Endothelial cell of umbilical vein (primary cell): Measurements from ENCODE around the gene SRP9. TPM values are rescaled to one million over a fixed set of nuclear protein-coding genes. Genes with fewer than 3 reads are reported as not detected.

Experiments
- BruUV-seq: library from RNA; stranded (reverse); fragments of 400-500 nt; replicated peaks from 2 replicates; lab custom pipeline; 2021; lab: Mats Ljungman, UMichigan
- CTCF ChIA-PET: fragments of 300-600, 350-600 bp; sonication (Branson Sonifier 250); formaldehyde crosslinking; loops from one replicate; lab custom pipeline; 2021; ENCODE audit warnings: antibody characterized with exemption, inconsistent platforms; lab: Charles Lee
- POLR2A ChIA-PET: fragments of 300-600, 350-600 bp; sonication (Branson Sonifier 250); formaldehyde crosslinking; loops from one replicate; lab custom pipeline; 2021; ENCODE audit warnings: antibody characterized with exemption, inconsistent platforms; lab: Charles Lee
- DNase-seq: peaks from one replicate; pipeline ENCODE4 v3.0.0-alpha.2; 2011; ENCODE audit warnings: low read depth, low spot score
- FAIRE-seq: peaks from 2 replicates; lab custom pipeline; 2011; peaks lifted over from hg19 to GRCh38; lab: Jason Lieb, UNC
- H2AFZ ChIP-seq: 2 replicates; pipeline ENCODE4 v1.6.0; 2012; ENCODE audit warnings: low read depth, low read length, control low read depth, inconsistent platforms
- H3K27ac ChIP-seq: 2 replicates; pipeline ENCODE4 v1.5.1; 2011; ENCODE audit warnings: low read depth, mild to moderate bottlenecking, control low read depth, low read length, moderate library complexity; ENCODE audit not compliant: insufficient read depth
- H3K27me3 ChIP-seq, 2 experiments: 2 replicates each; pipeline versions ENCODE4 v1.6.0 to v1.6.1; 2011; ENCODE audit warnings: low read length in 2 of 2, mixed read lengths in 1 of 2; ENCODE audit not compliant: control insufficient read depth in 2 of 2, insufficient read depth in 2 of 2
- H3K36me3 ChIP-seq, 2 experiments: 2 replicates in 1 of 2; 3 replicates in 1 of 2; pipeline ENCODE4 v1.5.1; 2011; ENCODE audit warnings: low read length in 2 of 2, mild to moderate bottlenecking in 1 of 2, moderate library complexity in 1 of 2; ENCODE audit not compliant: control insufficient read depth in 2 of 2, insufficient read depth in 2 of 2; ENCODE audit errors: extremely low read depth in 1 of 2
- H3K4me1 ChIP-seq: 3 replicates; pipeline ENCODE4 v1.5.1; 2011; ENCODE audit warnings: mild to moderate bottlenecking, low read length; ENCODE audit not compliant: control insufficient read depth, insufficient read depth; ENCODE audit errors: extremely low read depth
- H3K4me2 ChIP-seq: 2 replicates; pipeline ENCODE4 v1.6.1; 2011; ENCODE audit warnings: low read length, control low read depth, mixed read lengths; ENCODE audit not compliant: insufficient read depth
- H3K4me3 ChIP-seq, 3 experiments: fragments of 200-600 bp in 1 of 3; sonication (generic), shearing (Covaris generic) in 1 of 3; replicated peaks in 1 of 3; 2 replicates each; pipeline ENCODE4 v1.5.1; 2011 to 2016; ENCODE audit warnings: control low read depth in 3 of 3, low read length in 3 of 3, mild to moderate bottlenecking in 2 of 3, inconsistent platforms in 1 of 3, low read depth in 1 of 3, moderate library complexity in 1 of 3; ENCODE audit not compliant: insufficient read depth in 1 of 3
- H3K79me2 ChIP-seq: 2 replicates; pipeline ENCODE4 v1.6.0; 2012; ENCODE audit warnings: low read length, inconsistent platforms; ENCODE audit not compliant: control insufficient read depth, insufficient read depth
- H3K9ac ChIP-seq: replicated peaks from 2 replicates; pipeline ENCODE3; 2011; ENCODE audit warnings: low read length, control low read depth; ENCODE audit not compliant: insufficient read depth; ENCODE audit errors: extremely low read depth
- H3K9me1 ChIP-seq: replicated peaks from 3 replicates; pipeline ENCODE4 v1.6.0; 2011; ENCODE audit warnings: mild to moderate bottlenecking, low read length; ENCODE audit not compliant: control insufficient read depth, insufficient read depth; ENCODE audit errors: extremely low read depth
- H3K9me3 ChIP-seq: replicated peaks from 2 replicates; pipeline ENCODE4 v1.5.1; 2012; ENCODE audit warnings: low read length, inconsistent platforms; ENCODE audit not compliant: control insufficient read depth, insufficient read depth
- H4K20me1 ChIP-seq: replicated peaks from 2 replicates; pipeline ENCODE3; 2011; ENCODE audit warnings: mild to moderate bottlenecking, low read length; ENCODE audit not compliant: control insufficient read depth, insufficient read depth; ENCODE audit errors: extremely low read depth
- CTCF ChIP-seq, 2 donors: IDR thresholded peaks; 1 replicate in 1 of 2; 2 replicates in 1 of 2; pipeline ENCODE4 v1.5.1; 2011; ENCODE audit warnings: low read length in 2 of 2, mild to moderate bottlenecking in 2 of 2, moderate library complexity in 2 of 2, control low read depth in 1 of 2, inconsistent platforms in 1 of 2, low read depth in 1 of 2; ENCODE audit not compliant: insufficient read depth in 1 of 2; ENCODE audit errors: extremely low read depth in 1 of 2
- EZH2 ChIP-seq: IDR thresholded peaks from 2 replicates; pipeline ENCODE4 v1.6.1; 2012; ENCODE audit warnings: borderline replicate concordance, low read depth, mild to moderate bottlenecking, moderate library complexity, low read length, inconsistent platforms; ENCODE audit not compliant: severe bottlenecking
- FOS ChIP-seq: IDR thresholded peaks from 2 replicates; pipeline ENCODE4 v1.6.1; 2011; ENCODE audit warnings: mild to moderate bottlenecking, low read length, moderate library complexity, borderline replicate concordance; ENCODE audit not compliant: insufficient read depth
- GATA2 ChIP-seq: IDR thresholded peaks from 2 replicates; pipeline ENCODE4 v1.7.0; 2011; ENCODE audit warnings: low read depth, mild to moderate bottlenecking, moderate library complexity, mixed read lengths, low read length; ENCODE audit not compliant: insufficient read length, insufficient read depth
- JUN ChIP-seq: IDR thresholded peaks from 2 replicates; pipeline ENCODE4 v1.6.1; 2011; ENCODE audit warnings: borderline replicate concordance, low read depth; ENCODE audit not compliant: insufficient read length, insufficient read depth
- MAX ChIP-seq: IDR thresholded peaks from 2 replicates; pipeline ENCODE4 v1.6.1; 2011; ENCODE audit not compliant: insufficient read depth, insufficient read length
- MYC ChIP-seq: IDR thresholded peaks from one replicate; pipeline ENCODE4 v1.6.1; 2011; ENCODE audit warnings: mild to moderate bottlenecking, low read depth, low read length
- POLR2A ChIP-seq: IDR thresholded peaks from 2 replicates; pipeline ENCODE4 v1.6.1; 2012; ENCODE audit warnings: low read depth, mild to moderate bottlenecking, control low read depth, low read length
- POLR2AphosphoS5 ChIP-seq: IDR thresholded peaks from 2 replicates; pipeline ENCODE4 v1.6.1; 2012; ENCODE audit warnings: low read depth, mild to moderate bottlenecking, control low read depth, low read length, moderate library complexity; ENCODE audit not compliant: insufficient read depth
- dilution Hi-C: fragments of 300-500 bp; cut with MboI; formaldehyde crosslinking; loops from one replicate; pipeline ENCODE4 v1.15.0; 2019; ENCODE audit warnings: low sequenced_read_pairs; ENCODE audit not compliant: extremely low pct_ligation_motif_present
- intact Hi-C: fragments of 100-400 bp; cut with micrococcal nuclease; formaldehyde crosslinking; loops from one replicate; pipeline ENCODE4 v1.10.0; 2022
- polyA plus RNA-seq, 4 experiments: library from polyadenylated mRNA; depleted of rRNA in 3 of 4; stranded (reverse) in 3 of 4; unstranded in 1 of 4; fragments of >200 nt; gene quantifications; 2 replicates each; pipeline versions ENCODE4 v1.2.1 to v1.2.3, GENCODE V29; 2011 to 2012; ENCODE audit warnings: missing spikeins in 1 of 4
- total RNA-seq: library from RNA; stranded (reverse); gene quantifications from 2 replicates; pipeline ENCODE4 v1.2.3, GENCODE V29; 2021

SRP9 gene
- total and polyA plus RNA-seq, 2 donors (not counting 3 experiments of a cell fraction or from before 2014, with no cell fraction given): 283 to 384 TPM

DNA sequence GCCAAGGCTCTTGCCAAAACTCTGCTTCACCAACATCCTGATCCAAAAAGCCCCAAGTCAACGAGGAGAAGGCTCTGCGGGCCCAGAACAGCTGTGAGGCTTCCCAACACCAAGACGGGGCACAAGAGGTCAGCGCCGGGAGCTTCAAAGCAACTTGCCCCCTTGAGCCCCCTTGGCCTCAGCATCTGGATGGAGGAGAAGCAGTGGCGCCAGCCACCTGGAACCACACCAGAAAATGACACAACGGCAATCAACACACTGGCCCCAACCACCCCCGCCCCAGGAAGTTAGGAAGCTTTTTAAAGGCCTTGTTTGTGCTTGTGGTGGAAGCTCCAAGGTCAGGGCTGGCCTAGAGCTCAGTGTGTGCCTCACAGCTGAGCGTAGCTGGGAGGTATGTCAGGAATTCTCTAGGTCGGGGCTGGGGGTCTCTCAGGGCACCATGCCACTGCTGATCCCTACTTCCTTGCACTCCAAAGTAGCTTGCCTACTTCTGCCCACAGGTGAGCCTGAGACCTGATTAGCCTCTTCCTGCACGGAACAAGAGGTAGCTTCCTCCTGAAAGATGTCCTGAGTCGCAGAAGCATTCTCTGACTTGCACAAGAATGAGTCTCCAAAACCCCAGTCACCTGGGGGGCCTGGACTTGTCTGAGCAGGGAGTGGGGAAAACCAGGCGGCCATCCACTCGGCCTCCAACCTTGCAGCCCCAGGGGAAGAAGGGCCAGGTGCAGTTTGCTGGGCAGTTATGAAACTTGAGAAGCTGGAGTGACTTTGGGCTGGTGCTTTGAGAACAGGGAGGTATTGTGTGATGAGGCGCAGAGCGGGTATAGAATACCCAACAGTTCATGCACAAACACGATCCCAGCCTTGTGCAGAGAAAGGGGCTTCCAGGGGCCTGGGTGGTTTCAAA is 9.7 kb upstream of the SRP9 start:
- DNase-seq (peak; percentile 48), FAIRE-seq (peak; percentile 33)
- CTCF ChIA-PET: interaction anchor here (0.8 to 3.1 kb wide), 11 partner anchors 9 to 293 kb away, joined by 3 to 20 read pairs (median 6); partner anchors contain the start of genes ENAH and SRP9
- H2AFZ ChIP-seq: no peak overlapping the region
- H3K36me3 ChIP-seq: no peaks in the 10 kb centered on the region
- H4K20me1 ChIP-seq: no peaks in the 10 kb centered on the region
- intact Hi-C loops (loop anchor here (1.0 kb wide), 1 partner anchor 113 kb away; no protein-coding TSS in a partner anchor), dilution Hi-C loops (no loop called here)
- H3K4me1 ChIP-seq: peaks cover 40% of the 10 kb centered on the region
- no peaks in the 10 kb centered on the region for H3K79me2 ChIP-seq
- H3K9ac ChIP-seq: no peak overlapping the region
- H3K9me3 ChIP-seq: no peaks in the 10 kb centered on the region
- TF ChIP-seq GATA2 (no peak), CTCF (IDR thresholded peaks at IDR 0.05; ENCODE audit: extremely low read depth in 1 of 2, insufficient read depth in 1 of 2, low read depth in 1 of 2, low read length in 2 of 2) (no peak), FOS (no peak), POLR2AphosphoS5 (no peak), JUN (no peak), MYC (no peak), MAX (no peak), POLR2A (no peak), EZH2 (no peak)
- no peaks in the 10 kb centered on the region for H3K27me3 ChIP-seq
- H3K4me2 ChIP-seq: no peak overlapping the region
- BruUV-seq: no TSS peak
- POLR2A ChIA-PET: interaction anchor here (0.6 to 1.5 kb wide), 4 partner anchors 9 to 357 kb away, joined by 3 to 4 read pairs (median 4); partner anchors contain the start of gene SRP9
- no peak overlapping the region for H3K4me3 ChIP-seq
- H3K9me1 ChIP-seq: no peaks in the 10 kb centered on the region
- peak overlapping the region; percentile 58 for H3K27ac ChIP-seq
